Thyroid gland (tissue), 4 donors: ENCODE measurements around the gene LTF.

ENCODE experiments used
- POLR2A ChIP-seq, 2 donors: fragments of 450-650 bp; IDR thresholded peaks; one replicate each; pipeline ENCODE4 v1.6.1; 2017; ENCODE audit warnings: antibody characterized with exemption in 2 of 2, mild to moderate bottlenecking in 2 of 2, moderate library complexity in 1 of 2
- TF ChIP-seq, protein P1 (sequence below), 6 experiments: fragments of 200-600 bp in 3 of 6; fragments of 450-650 bp in 3 of 6; sonication (generic) in 3 of 6; IDR thresholded peaks; one replicate each; pipeline ENCODE4 v1.5.1; 2016 to 2019; ENCODE audit warnings: antibody characterized with exemption in 6 of 6, mild to moderate bottlenecking in 2 of 6, inconsistent platforms in 1 of 6, moderate library complexity in 1 of 6

DNA sequence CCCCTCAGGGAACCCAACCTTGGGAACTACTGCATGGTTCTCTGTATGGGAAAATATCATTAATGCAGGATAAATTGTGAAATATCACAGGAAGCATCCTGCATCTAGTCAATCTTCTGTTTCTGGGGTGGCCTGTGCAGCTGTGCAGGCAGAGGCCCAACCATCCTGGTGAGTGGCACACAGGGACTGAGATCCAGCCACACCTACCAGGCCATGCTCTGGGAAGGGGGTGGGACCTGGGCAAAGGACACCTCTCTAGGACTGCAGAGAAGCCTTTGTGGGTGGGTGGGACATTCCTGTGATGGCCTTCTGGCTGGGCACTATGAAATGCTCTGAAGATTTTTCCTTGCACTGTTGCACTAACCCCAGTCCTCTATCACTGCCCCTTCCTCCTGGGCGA, 30.9 kb downstream of the LTF start:
- TF ChIP-seq, protein P1, sequence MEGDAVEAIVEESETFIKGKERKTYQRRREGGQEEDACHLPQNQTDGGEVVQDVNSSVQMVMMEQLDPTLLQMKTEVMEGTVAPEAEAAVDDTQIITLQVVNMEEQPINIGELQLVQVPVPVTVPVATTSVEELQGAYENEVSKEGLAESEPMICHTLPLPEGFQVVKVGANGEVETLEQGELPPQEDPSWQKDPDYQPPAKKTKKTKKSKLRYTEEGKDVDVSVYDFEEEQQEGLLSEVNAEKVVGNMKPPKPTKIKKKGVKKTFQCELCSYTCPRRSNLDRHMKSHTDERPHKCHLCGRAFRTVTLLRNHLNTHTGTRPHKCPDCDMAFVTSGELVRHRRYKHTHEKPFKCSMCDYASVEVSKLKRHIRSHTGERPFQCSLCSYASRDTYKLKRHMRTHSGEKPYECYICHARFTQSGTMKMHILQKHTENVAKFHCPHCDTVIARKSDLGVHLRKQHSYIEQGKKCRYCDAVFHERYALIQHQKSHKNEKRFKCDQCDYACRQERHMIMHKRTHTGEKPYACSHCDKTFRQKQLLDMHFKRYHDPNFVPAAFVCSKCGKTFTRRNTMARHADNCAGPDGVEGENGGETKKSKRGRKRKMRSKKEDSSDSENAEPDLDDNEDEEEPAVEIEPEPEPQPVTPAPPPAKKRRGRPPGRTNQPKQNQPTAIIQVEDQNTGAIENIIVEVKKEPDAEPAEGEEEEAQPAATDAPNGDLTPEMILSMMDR (IDR thresholded peaks at IDR 0.05): no peak
- TF ChIP-seq POLR2A (IDR thresholded peaks at IDR 0.05): no peak
